Vagina (tissue), 2 donors: ENCODE data around the gene KTN1.

ENCODE experiments used
- POLR2A ChIP-seq, 2 donors: fragments of 450-650 bp; IDR thresholded peaks; one replicate each; pipeline ENCODE4 v1.6.1; 2017; ENCODE audit warnings: antibody characterized with exemption in 2 of 2, mild to moderate bottlenecking in 2 of 2, moderate library complexity in 2 of 2
- POLR2AphosphoS5 ChIP-seq, 2 donors: sonication (generic); formaldehyde crosslinking; IDR thresholded peaks; one replicate each; pipeline ENCODE4 v1.9.0; 2017; ENCODE audit warnings: antibody characterized with exemption in 2 of 2, mild to moderate bottlenecking in 2 of 2, low read depth in 1 of 2; ENCODE audit not compliant: insufficient read depth in 1 of 2
- TF ChIP-seq, protein P1 (sequence below), 3 experiments: fragments of 450-650 bp in 2 of 3; fragments of 200-600 bp in 1 of 3; sonication (generic) in 1 of 3; IDR thresholded peaks; one replicate each; pipeline ENCODE4 v1.5.1; 2017 to 2019; ENCODE audit warnings: antibody characterized with exemption in 3 of 3, mild to moderate bottlenecking in 2 of 3, moderate library complexity in 2 of 3

DNA sequence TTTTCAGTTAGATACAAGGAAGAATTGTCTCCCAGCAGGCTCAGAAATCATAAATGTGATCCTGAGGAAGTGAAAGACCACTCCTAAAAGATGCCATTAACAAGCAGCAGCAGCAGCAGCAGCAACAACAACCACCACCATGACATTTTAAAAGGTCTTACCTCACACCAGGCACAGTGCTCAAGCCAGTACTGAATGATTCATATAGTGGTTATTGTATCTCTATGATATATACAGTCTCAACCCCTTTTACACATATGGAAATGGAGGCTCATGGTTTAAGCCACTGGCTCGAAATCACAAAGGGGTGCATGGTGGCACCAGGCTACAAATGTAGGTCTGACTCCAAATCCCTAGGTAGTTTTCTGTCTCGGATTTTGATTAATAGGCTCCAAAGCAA, 126.9 kb downstream of the KTN1 start:
- TF ChIP-seq, protein P1, sequence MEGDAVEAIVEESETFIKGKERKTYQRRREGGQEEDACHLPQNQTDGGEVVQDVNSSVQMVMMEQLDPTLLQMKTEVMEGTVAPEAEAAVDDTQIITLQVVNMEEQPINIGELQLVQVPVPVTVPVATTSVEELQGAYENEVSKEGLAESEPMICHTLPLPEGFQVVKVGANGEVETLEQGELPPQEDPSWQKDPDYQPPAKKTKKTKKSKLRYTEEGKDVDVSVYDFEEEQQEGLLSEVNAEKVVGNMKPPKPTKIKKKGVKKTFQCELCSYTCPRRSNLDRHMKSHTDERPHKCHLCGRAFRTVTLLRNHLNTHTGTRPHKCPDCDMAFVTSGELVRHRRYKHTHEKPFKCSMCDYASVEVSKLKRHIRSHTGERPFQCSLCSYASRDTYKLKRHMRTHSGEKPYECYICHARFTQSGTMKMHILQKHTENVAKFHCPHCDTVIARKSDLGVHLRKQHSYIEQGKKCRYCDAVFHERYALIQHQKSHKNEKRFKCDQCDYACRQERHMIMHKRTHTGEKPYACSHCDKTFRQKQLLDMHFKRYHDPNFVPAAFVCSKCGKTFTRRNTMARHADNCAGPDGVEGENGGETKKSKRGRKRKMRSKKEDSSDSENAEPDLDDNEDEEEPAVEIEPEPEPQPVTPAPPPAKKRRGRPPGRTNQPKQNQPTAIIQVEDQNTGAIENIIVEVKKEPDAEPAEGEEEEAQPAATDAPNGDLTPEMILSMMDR (IDR thresholded peaks at IDR 0.05) = no peak
- TF ChIP-seq POLR2A (IDR thresholded peaks at IDR 0.05) (no peak), POLR2AphosphoS5 (IDR thresholded peaks at IDR 0.05; ENCODE audit: insufficient read depth in 1 of 2, low read depth in 1 of 2) (no peak)
